Astrocyte of the hippocampus (primary cell): ENCODE results near the gene CTNNA2.
"Not testable (repeated sequence)": the region's sequence is repeated elsewhere in the genome, so short reads cannot be mapped to it uniquely, and the experiment has no call there.

Experiments used
- DNase-seq: peaks from one replicate; pipeline ENCODE4 v3.0.0; 2011; ENCODE audit warnings: low read depth, low spot score

The CTNNA2 gene

GRCh38 chr2:80203929-80204328 is 691.1 kb downstream of the CTNNA2 start:
- DNase-seq, result not testable (repeated sequence)

- no peak for DNase-seq
Measured at GRCh38 chr2:80205498-80205897, 692.6 kb downstream of the CTNNA2 start.

- no peak for DNase-seq
Measured at GRCh38 chr2:80209458-80209857, 696.6 kb downstream of the CTNNA2 start.

- no peak for DNase-seq
Measured at GRCh38 chr2:80217446-80217845, 704.6 kb downstream of the CTNNA2 start.

- DNase-seq, result no peak
Measured at GRCh38 chr2:80222644-80223043, 709.8 kb downstream of the CTNNA2 start.

GRCh38 chr2:80231421-80231820 is 718.6 kb downstream of the CTNNA2 start:
- no peak for DNase-seq

GRCh38 chr2:80233333-80233732 is 720.5 kb downstream of the CTNNA2 start:
- DNase-seq, result no peak

GRCh38 chr2:80238692-80239469 is 726.0 kb downstream of the CTNNA2 start:
- peak; percentile 21 for DNase-seq

- DNase-seq, result no peak
Measured at GRCh38 chr2:80242355-80242910, 729.6 kb downstream of the CTNNA2 start.

GRCh38 chr2:80244905-80245584 is 732.2 kb downstream of the CTNNA2 start:
- no peak for DNase-seq

- DNase-seq, result no peak
Measured at GRCh38 chr2:80246534-80246933, 733.7 kb downstream of the CTNNA2 start.

GRCh38 chr2:80247339-80247738 is 734.5 kb downstream of the CTNNA2 start:
- DNase-seq, result no peak

GRCh38 chr2:80248146-80248545 is 735.3 kb downstream of the CTNNA2 start:
- DNase-seq, result no peak

- no peak for DNase-seq
Measured at GRCh38 chr2:80252294-80252986, 739.6 kb downstream of the CTNNA2 start.

- DNase-seq, result peak; percentile 9
Measured at GRCh38 chr2:80255918-80256781, 743.3 kb downstream of the CTNNA2 start.

GRCh38 chr2:80256782-80257167 is 743.9 kb downstream of the CTNNA2 start:
- DNase-seq, result no peak

- no peak for DNase-seq
Measured at GRCh38 chr2:80257450-80257849, 744.6 kb downstream of the CTNNA2 start.

GRCh38 chr2:80258341-80258740 is 745.5 kb downstream of the CTNNA2 start:
- no peak for DNase-seq

GRCh38 chr2:80258793-80259192 is 745.9 kb downstream of the CTNNA2 start:
- DNase-seq, result no peak

GRCh38 chr2:80259292-80259691 is 746.4 kb downstream of the CTNNA2 start:
- no peak for DNase-seq

- no peak for DNase-seq
Measured at GRCh38 chr2:80266231-80266630, 753.4 kb downstream of the CTNNA2 start.
